IMR-90 (cell line): ENCODE results near the gene UBE3A. TPM values are rescaled to one million over a fixed set of nuclear protein-coding genes. Genes with fewer than 3 reads are reported as not detected.

ENCODE experiments used
- ATAC-seq: fragments of 200-7000 bp; cut with Tn5 transposase; 2 replicates; pipeline ENCODE4 v1.9.1; 2020; ENCODE audit warnings: low read depth, mild to moderate bottlenecking, moderate library complexity
- BruUV-seq: library from RNA; stranded (reverse); fragments of 400-500 nt; replicated peaks from 2 replicates; lab custom pipeline; 2021; lab: Mats Ljungman, UMichigan
- CTCF ChIA-PET: fragments of 300-600 bp; formaldehyde crosslinking; extraction: SDS; loops from one replicate; lab custom pipeline; 2021; ENCODE audit warnings: antibody characterized with exemption; lab: Yijun Ruan, JAX
- POLR2A ChIA-PET: fragments of 300-600 bp; sonication (Branson Sonifier 250); formaldehyde crosslinking; loops from one replicate; lab custom pipeline; 2022; ENCODE audit warnings: antibody characterized with exemption; ENCODE audit not compliant: unreplicated experiment; lab: Charles Lee
- DNase-seq: peaks from one replicate; pipeline ENCODE4 v3.0.0; 2013
- H2AFZ ChIP-seq: replicated peaks from 2 replicates; pipeline ENCODE3; 2013; ENCODE audit warnings: low read length, mild to moderate bottlenecking; ENCODE audit not compliant: poor library complexity
- H2AK5ac ChIP-seq: 2 replicates; pipeline ENCODE4 v1.6.1; 2013; ENCODE audit warnings: low read depth, low read length, inconsistent platforms
- H2AK9ac ChIP-seq: replicated peaks from 2 replicates; pipeline ENCODE3; 2013; ENCODE audit warnings: mild to moderate bottlenecking, low read depth, low read length, moderate library complexity; ENCODE audit not compliant: poor library complexity
- H2BK120ac ChIP-seq: 2 replicates; pipeline ENCODE4 v1.6.1; 2013; ENCODE audit warnings: low read depth, low read length, inconsistent platforms
- H2BK15ac ChIP-seq: 3 replicates; pipeline ENCODE4 v1.6.1; 2013; ENCODE audit warnings: low read depth, low read length, inconsistent platforms
- H2BK20ac ChIP-seq: 2 replicates; pipeline ENCODE4 v1.6.1; 2013; ENCODE audit warnings: low read depth, mild to moderate bottlenecking, inconsistent platforms, low read length, moderate library complexity
- H2BK5ac ChIP-seq: 2 replicates; pipeline ENCODE4 v1.6.1; 2013; ENCODE audit warnings: mild to moderate bottlenecking, low read depth, low read length, inconsistent platforms; ENCODE audit not compliant: poor library complexity, severe bottlenecking
- H3K14ac ChIP-seq: replicated peaks from 2 replicates; pipeline ENCODE4 v1.6.1; 2013; ENCODE audit warnings: low read depth, low read length, inconsistent platforms
- H3K18ac ChIP-seq: 2 replicates; pipeline ENCODE4 v1.6.1; 2013; ENCODE audit warnings: low read depth, low read length, control low read depth
- H3K23ac ChIP-seq: 2 replicates; pipeline ENCODE4 v1.6.1; 2013; ENCODE audit warnings: low read depth, low read length, inconsistent platforms
- H3K27ac ChIP-seq: 2 replicates; pipeline ENCODE4 v1.5.1; 2013; ENCODE audit warnings: mild to moderate bottlenecking, control low read depth, low read length; ENCODE audit not compliant: insufficient read depth
- H3K27me3 ChIP-seq: 2 replicates; pipeline ENCODE4 v1.6.1; 2013; ENCODE audit warnings: low read length; ENCODE audit not compliant: control insufficient read depth, insufficient read depth
- H3K36me3 ChIP-seq: 2 replicates; pipeline ENCODE4 v1.6.1; 2013; ENCODE audit warnings: low read length, mixed read lengths; ENCODE audit not compliant: control insufficient read depth, insufficient read depth
- H3K4ac ChIP-seq: 2 replicates; pipeline ENCODE4 v1.6.1; 2013; ENCODE audit warnings: low read depth, low read length, inconsistent platforms
- H3K4me1 ChIP-seq: 2 replicates; pipeline ENCODE4 v1.6.1; 2013; ENCODE audit warnings: low read length, mixed read lengths; ENCODE audit not compliant: control insufficient read depth, insufficient read depth
- H3K4me2 ChIP-seq: 2 replicates; pipeline ENCODE4 v1.6.1; 2013; ENCODE audit warnings: low read depth, mild to moderate bottlenecking, control low read depth, low read length, moderate library complexity
- H3K4me3 ChIP-seq: 2 replicates; pipeline ENCODE4 v1.5.1; 2013; ENCODE audit warnings: low read depth, mild to moderate bottlenecking, control low read depth, low read length, moderate library complexity; ENCODE audit not compliant: insufficient read depth
- H3K56ac ChIP-seq: 2 replicates; pipeline ENCODE4 v1.6.1; 2013; ENCODE audit warnings: low read length, inconsistent platforms; ENCODE audit not compliant: insufficient read depth; ENCODE audit errors: extremely low read depth
- H3K79me1 ChIP-seq, 2 experiments: 2 replicates each; pipeline ENCODE4 v1.6.1; 2013; ENCODE audit warnings: low read length in 2 of 2, inconsistent platforms in 1 of 2, low read depth in 1 of 2
- H3K9ac ChIP-seq: 2 replicates; pipeline ENCODE4 v1.6.1; 2013; ENCODE audit warnings: low read depth, low read length, control low read depth
- H3K9me1 ChIP-seq: 2 replicates; pipeline ENCODE4 v1.6.1; 2013; ENCODE audit warnings: low read length, inconsistent platforms; ENCODE audit not compliant: insufficient read depth
- H3K9me3 ChIP-seq: 2 replicates; pipeline ENCODE4 v1.6.1; 2013; ENCODE audit warnings: low read length; ENCODE audit not compliant: control insufficient read depth, insufficient read depth
- H4K20me1 ChIP-seq: 2 replicates; pipeline ENCODE4 v1.6.1; 2013; ENCODE audit warnings: low read length, inconsistent platforms; ENCODE audit not compliant: insufficient read depth
- H4K5ac ChIP-seq: 2 replicates; pipeline ENCODE4 v1.6.1; 2013; ENCODE audit warnings: mild to moderate bottlenecking, low read depth, low read length, control low read depth
- H4K8ac ChIP-seq, 2 experiments: 2 replicates each; pipeline ENCODE4 v1.6.1; 2013; ENCODE audit warnings: low read depth in 2 of 2, low read length in 2 of 2, control low read depth in 1 of 2, inconsistent platforms in 1 of 2
- H4K91ac ChIP-seq: 2 replicates; pipeline ENCODE4 v1.6.1; 2013; ENCODE audit warnings: low read depth, low read length, inconsistent platforms; ENCODE audit not compliant: insufficient read depth
- CEBPB ChIP-seq: IDR thresholded peaks from 2 replicates; pipeline ENCODE4 v1.6.1; 2012; ENCODE audit warnings: low read depth, low read length, improper control_type of control experiment
- CHD1 ChIP-seq: IDR thresholded peaks from 2 replicates; pipeline ENCODE4 v1.6.1; 2012; ENCODE audit warnings: low read depth, low read length, improper control_type of control experiment
- FOS ChIP-seq: fragments of 150-350 bp; IDR thresholded peaks from 2 replicates; pipeline ENCODE4 v1.6.1; 2016; ENCODE audit warnings: low read depth, low read length
- MAFK ChIP-seq: IDR thresholded peaks from 2 replicates; pipeline ENCODE4 v1.6.1; 2012; ENCODE audit warnings: low read depth, low read length, improper control_type of control experiment
- POLR2A ChIP-seq: IDR thresholded peaks from 2 replicates; pipeline ENCODE4 v1.6.1; 2012; ENCODE audit warnings: mild to moderate bottlenecking, low read depth, low read length
- RFX5 ChIP-seq: IDR thresholded peaks from 2 replicates; pipeline ENCODE4 v1.8.0; 2012; ENCODE audit warnings: low read depth, mild to moderate bottlenecking, low read length, moderate library complexity
- WGBS, 2 experiments: methylation state at CpG; one replicate each; pipeline versions ENCODE4 v1.1.5 to v1.1.7; 2013; ENCODE audit warnings: missing lambda C conversion rate in 2 of 2; ENCODE audit not compliant: insufficient read length in 1 of 2; ENCODE audit errors: extremely low coverage in 2 of 2; 5-methylcytosine and 5-hydroxymethylcytosine counted together
- dilution Hi-C: fragments of 300-500 bp; cut with HindIII; formaldehyde crosslinking; loops from one replicate; pipeline ENCODE4 v1.14.3; 2018; ENCODE audit warnings: low sequenced_read_pairs; ENCODE audit not compliant: unreplicated experiment
- in situ Hi-C: fragments of 300-500 bp; cut with MboI; formaldehyde crosslinking; loops from 3 replicates; pipeline ENCODE4 v1.14.3; 2019; ENCODE audit warnings: low sequenced_read_pairs, inconsistent platforms, mixed read lengths
- intact Hi-C: fragments of 100-400 bp; cut with micrococcal nuclease; formaldehyde crosslinking; loops from 2 replicates; pipeline ENCODE4 v1.10.0; 2022
- polyA plus RNA-seq, 3 experiments: library from polyadenylated mRNA; depleted of rRNA; stranded (reverse); fragments of >200 nt; gene quantifications; 2 replicates each; pipeline ENCODE4 v1.2.3, GENCODE V29; 2012; ENCODE audit warnings: low replicate concordance in 1 of 3
- total RNA-seq: library from RNA; depleted of rRNA; stranded (reverse); fragments of >200 nt; gene quantifications from 2 replicates; pipeline ENCODE4 v1.2.3, GENCODE V29; 2012
- TF ChIP-seq, protein P1 (sequence below): fragments of 150-350 bp; IDR thresholded peaks from 2 replicates; pipeline ENCODE4 v1.6.1; 2016; ENCODE audit warnings: low read depth, mild to moderate bottlenecking, low read length, moderate library complexity, borderline replicate concordance
- TF ChIP-seq, protein P2 (sequence below): fragments of 150-350 bp; IDR thresholded peaks from 2 replicates; pipeline ENCODE4 v1.6.1; 2017; ENCODE audit warnings: mild to moderate bottlenecking, antibody characterized with exemption, low read length, low read depth

Gene UBE3A
- total and polyA plus RNA-seq, 2 of the 4 experiments (the other 2 are of a cell fraction), result 19.3 to 53.2 TPM

DNA sequence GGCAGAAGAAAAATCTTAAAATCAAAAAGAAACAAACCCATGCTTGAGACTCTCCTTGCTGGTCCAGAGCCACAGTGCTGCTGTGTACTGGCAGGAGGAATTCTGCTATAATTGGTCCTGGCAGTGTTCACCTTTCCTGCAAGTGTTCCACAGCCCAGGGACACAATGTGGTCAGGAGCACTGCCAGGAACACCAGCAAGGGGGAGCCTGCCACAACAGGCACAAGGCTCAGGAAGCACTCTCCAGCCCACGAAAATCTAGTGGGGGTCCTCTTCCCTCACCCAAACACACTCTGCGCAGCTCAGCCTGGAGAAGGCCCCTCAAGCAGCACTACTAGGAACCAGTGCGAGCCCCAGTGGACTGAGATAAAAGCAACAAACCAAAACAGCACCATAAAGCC is 92.9 kb downstream of the UBE3A start:
- Histone ChIP-seq H3K14ac (no peak overlapping the region), H3K9ac (no peak overlapping the region), H3K27ac (no peak overlapping the region), H3K9me1 (peaks cover 3% of the 10 kb centered on the region; the same call in 1 of the 2 replicates), H2AK5ac (no peak overlapping the region), H3K4ac (no peak overlapping the region), H2BK20ac (no peak overlapping the region), H2AFZ (no peak overlapping the region), H4K8ac (no peak overlapping the region), H3K4me3 (no peak overlapping the region), H4K20me1 (no peaks in the 10 kb centered on the region), H4K5ac (no peak overlapping the region), H3K79me1 (peaks cover 14 to 17% of the 10 kb centered on the region in 2 experiments), H3K56ac (no peak overlapping the region), H2BK15ac (no peak overlapping the region), H4K91ac (no peak overlapping the region), H2AK9ac (no peak overlapping the region), H3K4me2 (no peak overlapping the region), H3K27me3 (no peaks in the 10 kb centered on the region), H3K9me3 (no peaks in the 10 kb centered on the region), H3K18ac (no peak overlapping the region), H2BK120ac (no peak overlapping the region), H3K23ac (no peak overlapping the region), H2BK5ac (no peak overlapping the region), H3K36me3 (peaks cover 7% of the 10 kb centered on the region; the same call in 1 of the 2 replicates), H3K4me1 (no peaks in the 10 kb centered on the region)
- ChIA-PET CTCF (interaction anchor here (0.9 to 1.1 kb wide), 3 partner anchors 8 to 22 kb away, joined by 3 read pairs; no protein-coding TSS in a partner anchor), POLR2A (no interaction called here)
- DNase-seq (peak; percentile 4), ATAC-seq (peak; percentile 48; the same call in 1 of the 2 replicates)
- no TSS peak for BruUV-seq
- in situ Hi-C loops, result no loop called here
- intact Hi-C loops, result no loop called here
- WGBS, 2 experiments, result no CpG with 5 or more reads among the region's 3 CpGs
- TF ChIP-seq CEBPB (no peak), RFX5 (no peak), MAFK (no peak), CHD1 (no peak), FOS (no peak), POLR2A (no peak)
- TF ChIP-seq, protein P1, sequence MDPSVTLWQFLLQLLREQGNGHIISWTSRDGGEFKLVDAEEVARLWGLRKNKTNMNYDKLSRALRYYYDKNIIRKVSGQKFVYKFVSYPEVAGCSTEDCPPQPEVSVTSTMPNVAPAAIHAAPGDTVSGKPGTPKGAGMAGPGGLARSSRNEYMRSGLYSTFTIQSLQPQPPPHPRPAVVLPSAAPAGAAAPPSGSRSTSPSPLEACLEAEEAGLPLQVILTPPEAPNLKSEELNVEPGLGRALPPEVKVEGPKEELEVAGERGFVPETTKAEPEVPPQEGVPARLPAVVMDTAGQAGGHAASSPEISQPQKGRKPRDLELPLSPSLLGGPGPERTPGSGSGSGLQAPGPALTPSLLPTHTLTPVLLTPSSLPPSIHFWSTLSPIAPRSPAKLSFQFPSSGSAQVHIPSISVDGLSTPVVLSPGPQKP, result no peak
- TF ChIP-seq, protein P2, sequence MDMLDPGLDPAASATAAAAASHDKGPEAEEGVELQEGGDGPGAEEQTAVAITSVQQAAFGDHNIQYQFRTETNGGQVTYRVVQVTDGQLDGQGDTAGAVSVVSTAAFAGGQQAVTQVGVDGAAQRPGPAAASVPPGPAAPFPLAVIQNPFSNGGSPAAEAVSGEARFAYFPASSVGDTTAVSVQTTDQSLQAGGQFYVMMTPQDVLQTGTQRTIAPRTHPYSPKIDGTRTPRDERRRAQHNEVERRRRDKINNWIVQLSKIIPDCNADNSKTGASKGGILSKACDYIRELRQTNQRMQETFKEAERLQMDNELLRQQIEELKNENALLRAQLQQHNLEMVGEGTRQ, result no peak
- dilution Hi-C loops, result no loop called here
